Left ventricle myocardium superior (tissue), 1 donor: ENCODE measurements around the gene PIP5K1A. TPM values are rescaled to one million over a fixed set of nuclear protein-coding genes. Genes with fewer than 3 reads are reported as not detected.

Source experiments
- total RNA-seq: library from RNA; stranded (reverse); fragmentation: NEBNext Ultra II Directional; extraction: Animal tissue kit (Norgen Biotek cat#: 25700); gene quantifications from one replicate; pipeline ENCODE4 v1.2.1, GENCODE V29; 2021
- donor health status: DM: no; HTN: yes; CAD: no; lungs with severe emphysema.

Gene PIP5K1A
- total RNA-seq, 1 donor from 2014 or later: 41.2 TPM

Other genes with a start within 250 kb of the PIP5K1A start
- 83.2 TPM for gene CERS2, start 223.7 kb upstream of the PIP5K1A start, total RNA-seq
- 0.27 TPM for gene ANXA9, start 216.3 kb upstream of the PIP5K1A start, total RNA-seq
- gene MINDY1, start 191.7 kb upstream of the PIP5K1A start, total RNA-seq: 40.6 TPM
- gene PRUNE1, start 190.1 kb upstream of the PIP5K1A start, total RNA-seq: 43.6 TPM
- gene BNIPL, start 162.0 kb upstream of the PIP5K1A start, total RNA-seq: 0.32 TPM
- 7.3 TPM for gene C1orf56, start 150.8 kb upstream of the PIP5K1A start, total RNA-seq
- 27.2 TPM for gene CDC42SE1, start 138.9 kb upstream of the PIP5K1A start, total RNA-seq
- 1.8 TPM for gene MLLT11, start 138.2 kb upstream of the PIP5K1A start, total RNA-seq
- gene GABPB2, start 127.8 kb upstream of the PIP5K1A start, total RNA-seq: 9.8 TPM
- 55.1 TPM for gene SEMA6C, start 51.9 kb upstream of the PIP5K1A start, total RNA-seq
- gene TNFAIP8L2, start 41.9 kb upstream of the PIP5K1A start, total RNA-seq: 1.4 TPM
- 13.0 TPM for gene LYSMD1, start 32.6 kb upstream of the PIP5K1A start, total RNA-seq
- 19.1 TPM for gene SCNM1, start 32.4 kb upstream of the PIP5K1A start, total RNA-seq
- gene TMOD4, start 22.6 kb upstream of the PIP5K1A start, total RNA-seq: 0.62 TPM
- gene VPS72, start 8.4 kb upstream of the PIP5K1A start, total RNA-seq: 40.5 TPM
- 149 TPM for gene PSMD4, start 56.2 kb downstream of the PIP5K1A start, total RNA-seq
- gene ZNF687, start 83.7 kb downstream of the PIP5K1A start, total RNA-seq: 11.7 TPM
- 46.8 TPM for gene PI4KB, start 128.9 kb downstream of the PIP5K1A start, total RNA-seq
- gene RFX5, start 148.7 kb downstream of the PIP5K1A start, total RNA-seq: 21.1 TPM
- gene SELENBP1, start 174.2 kb downstream of the PIP5K1A start, total RNA-seq: 99.1 TPM
- 175 TPM for gene PSMB4, start 201.0 kb downstream of the PIP5K1A start, total RNA-seq